Bronchial epithelial cell (primary cell): ENCODE results near the gene MBNL2. TPM values are rescaled to one million over a fixed set of nuclear protein-coding genes. Genes with fewer than 3 reads are reported as not detected.

Experiments used
- DNase-seq: peaks from one replicate; pipeline ENCODE4 v3.0.0-alpha.2; 2010; ENCODE audit warnings: low read depth
- FAIRE-seq: peaks from 2 replicates; lab custom pipeline; 2011; peaks lifted over from hg19 to GRCh38; lab: Jason Lieb, UNC
- H3K27me3 ChIP-seq: 2 replicates; pipeline ENCODE4 v1.5.1; 2011; ENCODE audit warnings: low read length; ENCODE audit not compliant: control insufficient read depth, insufficient read depth
- H3K36me3 ChIP-seq: 2 replicates; pipeline ENCODE4 v1.5.1; 2011; ENCODE audit warnings: low read length; ENCODE audit not compliant: control insufficient read depth, insufficient read depth
- H3K4me3 ChIP-seq: 2 replicates; pipeline ENCODE4 v1.5.1; 2011; ENCODE audit warnings: mild to moderate bottlenecking, low read depth, low read length, control low read depth
- CTCF ChIP-seq: IDR thresholded peaks from 2 replicates; pipeline ENCODE4 v1.5.1; 2011; ENCODE audit warnings: mild to moderate bottlenecking, moderate library complexity, low read length, control low read depth, inconsistent platforms; ENCODE audit not compliant: insufficient read depth, severe bottlenecking
- total RNA-seq: library from RNA; depleted of rRNA; stranded (reverse); fragments of >200 nt; gene quantifications from 2 replicates; pipeline ENCODE4 v1.2.1, GENCODE V29; 2014

The MBNL2 gene
- total RNA-seq, 1 donor from 2014 or later = 12.4 TPM

- Histone ChIP-seq H3K27me3 (no peaks in the 10 kb centered on the region), H3K4me3 (no peak overlapping the region), H3K36me3 (no peaks in the 10 kb centered on the region)
- FAIRE-seq (no peak), DNase-seq (no peak)
- no peak for TF ChIP-seq CTCF
Observed at GRCh38 chr13:97212004-97212403, 10.1 kb upstream of the MBNL2 start.

GRCh38 chr13:97212601-97213040 is 9.5 kb upstream of the MBNL2 start:
- Histone ChIP-seq H3K36me3 (no peaks in the 10 kb centered on the region), H3K4me3 (no peak overlapping the region), H3K27me3 (no peaks in the 10 kb centered on the region)
- DNase-seq = peak; percentile 38
- no peak for FAIRE-seq
- TF ChIP-seq CTCF = peak; percentile 79

GRCh38 chr13:97214921-97215320 is 7.2 kb upstream of the MBNL2 start:
- H3K36me3 ChIP-seq = no peaks in the 10 kb centered on the region

GRCh38 chr13:97215325-97215724 is 6.8 kb upstream of the MBNL2 start:
- Histone ChIP-seq H3K4me3 (no peak overlapping the region), H3K36me3 (no peaks in the 10 kb centered on the region), H3K27me3 (no peaks in the 10 kb centered on the region)
- TF ChIP-seq CTCF = no peak
- FAIRE-seq (no peak), DNase-seq (no peak)

More at GRCh38 chr13:97214921-97215320, 7.2 kb upstream of the MBNL2 start:
- FAIRE-seq = no peak
- Histone ChIP-seq H3K27me3 (no peaks in the 10 kb centered on the region), H3K4me3 (no peak overlapping the region)
- no peak for TF ChIP-seq CTCF
- no peak for DNase-seq

GRCh38 chr13:97219226-97219625 is 2.9 kb upstream of the MBNL2 start:
- no peak for FAIRE-seq
- TF ChIP-seq CTCF = no peak
- DNase-seq = no peak
- Histone ChIP-seq H3K4me3 (no peak overlapping the region), H3K27me3 (no peaks in the 10 kb centered on the region), H3K36me3 (no peaks in the 10 kb centered on the region)
